SW 1271 (cell line): ENCODE results near the gene CDC20B.
"Not testable (repeated sequence)": the region's sequence is repeated elsewhere in the genome, so short reads cannot be mapped to it uniquely, and the experiment has no call there.

ENCODE experiments used
- DNase-seq, 2 experiments: peaks; one replicate each; lab custom pipeline; 2025; lab: John Stamatoyannopoulos, UW

The CDC20B gene

GRCh38 chr5:55160493-55161209 lies 12.3 kb downstream of the CDC20B start:
- peak; percentile 58 to 92 for DNase-seq

- DNase-seq: peak; percentile 63 to 97
These were observed 13.0 kb downstream of the CDC20B start, which contains the start of gene GPX8 for GRCh38 chr5:55159763-55160492. Gene GPX8, plus strand, starts transcription at chr5:55160171. Its CDS starts 22 bp downstream, at chr5:55160193.

GRCh38 chr5:55154873-55155272 lies 18.1 kb downstream of the CDC20B start:
- DNase-seq: peak; percentile 7 to 34

GRCh38 chr5:55151923-55152842 lies 20.8 kb downstream of the CDC20B start:
- DNase-seq: no peak

GRCh38 chr5:55149308-55149795 lies 23.6 kb downstream of the CDC20B start:
- no peak for DNase-seq

GRCh38 chr5:55146543-55147151 lies 26.3 kb downstream of the CDC20B start:
- peak; percentile 69 to 88 for DNase-seq

GRCh38 chr5:55146080-55146479 lies 26.9 kb downstream of the CDC20B start:
- no peak for DNase-seq

- DNase-seq: no peak
These were observed 29.4 kb downstream of the CDC20B start for GRCh38 chr5:55143624-55144023.

GRCh38 chr5:55141945-55142690 lies 30.9 kb downstream of the CDC20B start:
- no peak for DNase-seq

- DNase-seq: no peak
These were observed 31.9 kb downstream of the CDC20B start for GRCh38 chr5:55140908-55141665.

GRCh38 chr5:55136521-55136920 lies 36.5 kb downstream of the CDC20B start:
- DNase-seq: no peak

GRCh38 chr5:55134053-55134722 lies 38.8 kb downstream of the CDC20B start:
- DNase-seq: no peak

- DNase-seq: no peak
These were observed 49.6 kb downstream of the CDC20B start for GRCh38 chr5:55123365-55123764.

- no peak for DNase-seq
These were observed 58.9 kb downstream of the CDC20B start for GRCh38 chr5:55114061-55114460.

- DNase-seq: no peak
These were observed 59.6 kb downstream of the CDC20B start for GRCh38 chr5:55113327-55113726.

GRCh38 chr5:55110217-55110616 lies 62.8 kb downstream of the CDC20B start:
- DNase-seq: no peak

GRCh38 chr5:55108661-55109060 lies 64.3 kb downstream of the CDC20B start:
- no peak for DNase-seq

GRCh38 chr5:55105976-55106375 lies 67.0 kb downstream of the CDC20B start:
- DNase-seq: not testable (repeated sequence)

- no peak for DNase-seq
These were observed 67.9 kb downstream of the CDC20B start for GRCh38 chr5:55104946-55105701.
